Measurements from ENCODE around the gene E2F6. TPM values are rescaled to one million over a fixed set of nuclear protein-coding genes. Genes with fewer than 3 reads are reported as not detected.
A peak's percentile ranks its signal among the peaks of the same experiment; 100 is the strongest.

E2F6 gene
- total and polyA plus RNA-seq, 4 donors = 3.5 to 7.7 (median 4.8) TPM

- Histone ChIP-seq H3K27ac (ENCODE audit: low read depth in 1 of 2, low read length in 2 of 2) (peak overlapping the region; percentile 66 to 73), H3K27me3 (ENCODE audit: control insufficient read depth in 4 of 4, insufficient read depth in 4 of 4, low read length in 3 of 4) (no peaks in the 10 kb centered on the region), H3K4me3 (ENCODE audit: low read depth in 1 of 3, low read length in 3 of 3) (no peak overlapping the region), H3K9me3 (ENCODE audit: control insufficient read depth in 4 of 4, low read length in 3 of 4) (peaks cover 0 to 3% (median 1%) of the 10 kb centered on the region in 4 donors), H3K9ac (ENCODE audit: low read depth in 1 of 2, low read length in 2 of 2) (peak overlapping the region in 1 of 2 donors; percentile 37), H3K36me3 (ENCODE audit: control insufficient read depth in 4 of 4, insufficient read depth in 3 of 4, low read depth in 1 of 4, low read length in 3 of 4) (no peaks in the 10 kb centered on the region), H3K4me1 (ENCODE audit: control insufficient read depth in 4 of 4, insufficient read depth in 4 of 4, low read length in 3 of 4) (peaks cover 2 to 45% (median 32%) of the 10 kb centered on the region in 4 donors)
- peak; percentile 63 to 78 for TF ChIP-seq HNF4A (conservative IDR thresholded peaks at IDR 0.05)
- TF ChIP-seq MAX (IDR thresholded peaks at IDR 0.05) = peak; percentile 72
- TF ChIP-seq REST (IDR thresholded peaks at IDR 0.05) = peak; percentile 37
- no peak for TF ChIP-seq GABPA (IDR thresholded peaks at IDR 0.05 in 1 of 2, conservative IDR thresholded peaks at IDR 0.05 in 1 of 2)
- TF ChIP-seq YY1 (IDR thresholded peaks at IDR 0.05) = peak; percentile 56
- no peak for TF ChIP-seq ATF3 (IDR thresholded peaks at IDR 0.05)
- peak; percentile 70 for TF ChIP-seq NR2F2 (IDR thresholded peaks at IDR 0.05)
- TF ChIP-seq SP1 (IDR thresholded peaks at IDR 0.05) = peak; percentile 71
- TF ChIP-seq HNF4G (IDR thresholded peaks at IDR 0.05) = no peak
- TF ChIP-seq ZBTB33 (IDR thresholded peaks at IDR 0.05) = no peak
- peak; percentile 98 to 99 for TF ChIP-seq RXRA (IDR thresholded peaks at IDR 0.05)
- peak in 1 of 2 donors; percentile 31 for TF ChIP-seq JUND (IDR thresholded peaks at IDR 0.05)
- peak; percentile 25 to 59 for TF ChIP-seq RAD21 (IDR thresholded peaks at IDR 0.05)
- no peak for TF ChIP-seq CTCF (IDR thresholded peaks at IDR 0.05; ENCODE audit: low read depth, low read length, missing input control)
- TF ChIP-seq FOXA2 (IDR thresholded peaks at IDR 0.05) = peak; percentile 11
- TF ChIP-seq TAF1 (conservative IDR thresholded peaks at IDR 0.05) = peak; percentile 21
- TF ChIP-seq EGR1 (IDR thresholded peaks at IDR 0.05; ENCODE audit: low read depth in 2 of 2) = no peak
- TF ChIP-seq FOXA1 (IDR thresholded peaks at IDR 0.05) = peak; percentile 62
- WGBS = 18% methylated on average over 9 of the region's 9 CpGs
- no peak for DNase-seq (ENCODE audit: low spot score)
Measured at GRCh38 chr2:11498543-11499034, 32.6 kb upstream of the E2F6 start.
